ENCODE results near the gene NAA38.

- TF ChIP-seq CTCF (IDR thresholded peaks at IDR 0.05): peak in 1 of 3 donors; percentile 9
- TF ChIP-seq POLR2A (IDR thresholded peaks at IDR 0.05): no peak
- TF ChIP-seq EP300 (IDR thresholded peaks at IDR 0.05): no peak
Measured at GRCh38 chr17:7887038-7887481, 29.7 kb upstream of the NAA38 start.

Measured in ovary (tissue), 3 donors.